Activated naive CD8-positive, alpha-beta T cell treated with anti-CD3 and anti-CD28 coated beads, Interleukin-2, amount 50 U/mL, for 24 hours (primary cell): ENCODE results near the gene TNFRSF1A.
"Not testable (repeated sequence)": the region's sequence is repeated elsewhere in the genome, so short reads cannot be mapped to it uniquely, and the experiment has no call there.

Experiments
- ATAC-seq: fragments of 150-1000 bp; cut with Tn5 transposase; one replicate; pipeline ENCODE4 v1.10.0; 2021
- DNase-seq: peaks from one replicate; pipeline ENCODE4 v3.0.0; 2021
- H3K27ac Mint-ChIP-seq: one replicate; pipeline ENCODE4 v1.8.0; 2021; ENCODE audit warnings: mild to moderate bottlenecking, mixed read lengths
- H3K27me3 Mint-ChIP-seq: one replicate; pipeline ENCODE4 v1.8.0; 2021; ENCODE audit warnings: mixed read lengths
- H3K36me3 Mint-ChIP-seq: one replicate; pipeline ENCODE4 v1.8.0; 2021; ENCODE audit warnings: low read depth, mixed read lengths
- H3K4me1 Mint-ChIP-seq: one replicate; pipeline ENCODE4 v1.8.0; 2021; ENCODE audit warnings: mixed read lengths
- H3K4me3 Mint-ChIP-seq: one replicate; pipeline ENCODE4 v1.8.0; 2021; ENCODE audit warnings: mild to moderate bottlenecking, moderate library complexity, mixed read lengths
- H3K9me3 Mint-ChIP-seq: one replicate; pipeline ENCODE4 v1.8.0; 2021; ENCODE audit warnings: mixed read lengths

TNFRSF1A gene

GRCh38 chr12:6340032-6340638 is 1.7 kb downstream of the TNFRSF1A start:
- DNase-seq (no peak), ATAC-seq (no peak)
- Mint-ChIP-seq H3K4me1 (peaks cover 27% of the 10 kb centered on the region), H3K27ac (no peak overlapping the region), H3K4me3 (no peak overlapping the region), H3K9me3 (no peaks in the 10 kb centered on the region), H3K27me3 (no peaks in the 10 kb centered on the region), H3K36me3 (peaks cover 3% of the 10 kb centered on the region)

DNA sequence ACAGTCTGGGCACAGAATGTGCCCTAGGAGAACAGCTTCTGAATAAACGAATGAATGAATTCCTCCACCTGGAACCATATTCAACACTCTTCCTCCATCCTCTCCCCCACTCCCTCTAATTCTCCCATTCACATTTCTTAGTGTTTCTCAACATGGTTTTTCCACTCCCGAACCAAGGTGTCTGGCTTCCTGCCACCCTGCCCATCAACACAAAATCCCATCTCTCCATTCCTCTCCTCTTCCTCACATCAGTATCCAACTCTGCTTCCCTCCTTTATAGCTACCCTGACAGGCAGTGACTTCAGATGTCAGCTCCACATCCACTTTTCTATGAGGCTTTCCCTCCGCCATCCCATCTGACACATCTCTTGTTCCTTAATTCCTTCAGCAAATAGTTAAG is 2.9 kb downstream of the TNFRSF1A start:
- H3K27ac Mint-ChIP-seq: no peak overlapping the region
- H3K4me3 Mint-ChIP-seq: no peak overlapping the region
- ATAC-seq (no peak), DNase-seq (no peak)
- H3K9me3 Mint-ChIP-seq: no peaks in the 10 kb centered on the region
- peaks cover 12% of the 10 kb centered on the region for H3K36me3 Mint-ChIP-seq
- no peaks in the 10 kb centered on the region for H3K27me3 Mint-ChIP-seq
- H3K4me1 Mint-ChIP-seq: peaks cover 21% of the 10 kb centered on the region

- H3K4me3 Mint-ChIP-seq, H3K9me3 Mint-ChIP-seq, H3K27ac Mint-ChIP-seq, DNase-seq, ATAC-seq, H3K27me3 Mint-ChIP-seq: not testable (repeated sequence)
- Mint-ChIP-seq H3K36me3 (peaks cover 16% of the 10 kb centered on the region), H3K4me1 (peaks cover 18% of the 10 kb centered on the region)
These were observed 3.3 kb downstream of the TNFRSF1A start for GRCh38 chr12:6338536-6338935.

DNA sequence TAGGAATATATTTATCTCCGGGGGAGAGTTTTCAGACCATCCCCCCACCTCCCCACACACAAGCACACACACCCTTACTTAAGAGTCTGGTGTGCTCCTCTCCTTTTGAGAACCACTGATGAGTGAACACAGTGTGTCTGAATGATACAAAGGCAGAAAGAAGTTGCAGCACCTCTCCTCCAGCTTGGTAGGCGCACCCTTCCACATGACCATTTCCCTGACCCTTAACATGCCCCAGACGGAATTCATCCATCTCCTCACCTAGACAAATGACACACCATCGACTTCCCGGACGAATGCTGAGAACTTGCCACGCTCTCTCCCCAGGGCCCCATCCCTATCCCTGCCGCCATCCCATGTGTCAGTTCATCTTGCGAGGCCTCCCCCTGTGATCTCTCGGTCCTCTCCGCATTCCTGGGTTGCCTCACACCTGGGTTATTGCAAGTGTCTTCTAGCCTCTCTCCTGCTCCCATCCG is 3.9 kb downstream of the TNFRSF1A start:
- ATAC-seq (no peak), DNase-seq (no peak)
- Mint-ChIP-seq H3K36me3 (peaks cover 20% of the 10 kb centered on the region), H3K27ac (no peak overlapping the region), H3K4me3 (no peak overlapping the region), H3K9me3 (no peaks in the 10 kb centered on the region), H3K27me3 (no peaks in the 10 kb centered on the region), H3K4me1 (peaks cover 13% of the 10 kb centered on the region)

GRCh38 chr12:6336889-6337853 is 4.7 kb downstream of the TNFRSF1A start:
- peak; percentile 59 for DNase-seq
- Mint-ChIP-seq H3K4me3 (no peak overlapping the region), H3K27ac (no peak overlapping the region), H3K27me3 (no peaks in the 10 kb centered on the region), H3K4me1 (peaks cover 4% of the 10 kb centered on the region), H3K36me3 (peaks cover 29% of the 10 kb centered on the region), H3K9me3 (no peaks in the 10 kb centered on the region)
- no peak for ATAC-seq

DNA sequence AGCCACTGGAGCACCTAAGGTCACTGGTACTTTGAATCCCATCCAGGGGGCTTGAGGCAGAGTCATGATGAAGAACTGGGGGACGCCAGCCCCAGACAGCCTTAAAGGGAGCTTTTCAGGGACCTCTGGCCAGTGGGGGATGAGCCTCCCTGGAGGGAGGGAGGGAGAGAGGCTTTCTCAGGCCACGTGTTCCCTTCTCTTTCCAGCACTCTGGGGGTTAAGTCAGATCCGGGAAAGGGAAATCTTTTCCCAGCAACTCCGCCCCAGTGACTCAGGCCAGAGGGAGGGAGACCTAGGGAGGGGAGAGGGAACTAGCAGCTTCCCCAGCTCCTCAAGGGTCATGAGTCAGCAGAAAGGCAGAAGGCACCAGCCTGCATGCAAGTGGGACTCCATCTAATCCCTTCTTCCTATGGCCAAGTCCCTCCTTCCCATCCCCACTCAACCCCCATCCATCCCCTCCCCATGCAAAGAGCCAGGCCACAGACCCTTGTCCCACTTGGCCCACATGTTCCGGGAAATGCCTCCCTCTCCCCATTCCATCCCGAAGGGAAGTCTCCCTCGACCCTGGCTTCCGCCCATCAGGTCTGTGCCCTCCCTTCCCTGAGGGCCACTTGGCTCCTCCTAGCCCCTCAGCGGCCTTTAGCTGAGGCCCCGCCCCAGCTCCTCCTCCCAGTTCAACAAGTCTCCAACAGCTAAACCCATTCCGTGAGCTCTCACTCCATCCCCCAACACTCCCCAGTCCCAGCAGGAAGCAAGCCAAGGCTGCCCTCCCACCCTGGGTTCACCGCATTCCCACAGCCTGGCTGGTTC is 5.6 kb downstream of the TNFRSF1A start:
- Mint-ChIP-seq H3K9me3 (no peaks in the 10 kb centered on the region), H3K27ac (no peak overlapping the region), H3K27me3 (no peaks in the 10 kb centered on the region), H3K4me3 (no peak overlapping the region), H3K4me1 (peaks cover 3% of the 10 kb centered on the region), H3K36me3 (peaks cover 33% of the 10 kb centered on the region)
- ATAC-seq (peak; percentile 34), DNase-seq (peak; percentile 77)

- peak; percentile 85 for ATAC-seq
- H3K9me3 Mint-ChIP-seq: no peaks in the 10 kb centered on the region
- H3K27me3 Mint-ChIP-seq: no peaks in the 10 kb centered on the region
- peaks cover 40% of the 10 kb centered on the region for H3K36me3 Mint-ChIP-seq
- peaks cover 8% of the 10 kb centered on the region for H3K4me1 Mint-ChIP-seq
- no peak overlapping the region for H3K4me3 Mint-ChIP-seq
- no peak overlapping the region for H3K27ac Mint-ChIP-seq
- peak; percentile 87 for DNase-seq
These were observed 6.3 kb downstream of the TNFRSF1A start for GRCh38 chr12:6335451-6336078.

GRCh38 chr12:6334940-6335450 is 6.9 kb downstream of the TNFRSF1A start:
- Mint-ChIP-seq H3K36me3 (peaks cover 46% of the 10 kb centered on the region), H3K9me3 (no peaks in the 10 kb centered on the region), H3K4me3 (no peak overlapping the region), H3K4me1 (peaks cover 12% of the 10 kb centered on the region), H3K27me3 (no peaks in the 10 kb centered on the region), H3K27ac (no peak overlapping the region)
- no peak for ATAC-seq
- no peak for DNase-seq

DNA sequence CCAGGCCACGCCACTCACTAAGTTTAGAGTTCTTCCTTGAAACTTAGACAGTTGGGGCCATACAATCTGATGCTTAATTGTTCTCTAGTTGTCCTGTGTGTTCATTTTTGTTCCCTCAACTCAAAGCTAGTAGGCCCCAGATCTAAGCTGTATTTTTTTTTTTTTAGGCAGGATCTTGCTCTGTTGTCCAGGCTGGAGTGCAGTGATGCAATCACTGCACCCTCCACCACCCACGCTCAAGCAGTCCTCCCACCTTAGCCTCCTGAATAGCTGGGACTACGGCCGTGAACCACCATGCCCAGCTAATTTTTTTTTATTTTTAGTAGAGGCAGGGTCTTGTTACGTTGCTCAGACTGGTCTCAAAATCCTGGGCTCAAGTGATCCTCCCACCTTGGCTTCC is 7.5 kb downstream of the TNFRSF1A start:
- H3K4me1 Mint-ChIP-seq: peaks cover 16% of the 10 kb centered on the region
- H3K27ac Mint-ChIP-seq: peak overlapping the region; percentile 82
- no peak overlapping the region for H3K4me3 Mint-ChIP-seq
- H3K36me3 Mint-ChIP-seq: peaks cover 46% of the 10 kb centered on the region
- DNase-seq: no peak
- no peaks in the 10 kb centered on the region for H3K9me3 Mint-ChIP-seq
- ATAC-seq: no peak
- no peaks in the 10 kb centered on the region for H3K27me3 Mint-ChIP-seq

DNA sequence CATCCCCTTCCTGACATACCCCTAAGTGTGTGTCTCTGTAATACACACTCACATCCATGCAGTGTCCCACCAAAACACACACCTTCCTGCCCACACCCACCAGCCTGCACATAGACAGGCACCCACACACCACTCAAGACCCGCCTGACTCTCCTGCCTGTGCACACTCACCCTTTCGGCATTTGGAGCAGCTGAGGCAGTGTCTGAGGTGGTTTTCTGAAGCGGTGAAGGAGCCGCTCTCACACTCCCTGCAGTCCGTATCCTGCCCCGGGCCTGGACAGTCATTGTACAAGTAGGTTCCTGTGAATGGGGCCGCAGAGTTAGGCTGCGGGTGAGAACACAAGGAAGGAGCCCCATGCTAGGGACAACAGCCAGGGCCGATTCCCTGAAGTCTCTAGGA is 8.3 kb downstream of the TNFRSF1A start:
- Mint-ChIP-seq H3K27ac (peak overlapping the region; percentile 82), H3K36me3 (peaks cover 46% of the 10 kb centered on the region), H3K9me3 (no peaks in the 10 kb centered on the region), H3K4me3 (peak overlapping the region; percentile 52), H3K4me1 (peaks cover 16% of the 10 kb centered on the region), H3K27me3 (no peaks in the 10 kb centered on the region)
- DNase-seq (peak; percentile 55), ATAC-seq (peak; percentile 39)

DNA sequence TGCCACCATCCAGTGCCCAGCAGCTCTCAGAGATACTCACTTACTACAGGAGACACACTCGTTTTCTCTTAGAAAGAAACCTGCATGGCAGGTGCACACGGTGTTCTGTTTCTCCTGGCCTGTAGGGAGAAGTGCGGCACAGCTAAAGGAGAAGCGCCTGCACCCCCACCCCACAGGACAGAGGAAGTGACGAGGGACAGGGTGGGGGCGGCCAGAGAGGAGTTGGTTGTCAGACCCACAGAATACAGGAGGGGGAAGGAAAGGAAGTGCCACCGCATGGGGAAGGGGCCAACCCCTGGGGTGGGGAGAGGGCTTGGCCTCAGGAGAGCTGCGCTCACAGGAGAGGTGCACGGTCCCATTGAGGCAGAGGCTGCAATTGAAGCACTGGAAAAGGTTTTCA is 8.8 kb downstream of the TNFRSF1A start:
- Mint-ChIP-seq H3K27ac (peak overlapping the region; percentile 78), H3K9me3 (no peaks in the 10 kb centered on the region), H3K4me1 (peaks cover 17% of the 10 kb centered on the region), H3K27me3 (no peaks in the 10 kb centered on the region), H3K4me3 (peak overlapping the region; percentile 52), H3K36me3 (peaks cover 46% of the 10 kb centered on the region)
- DNase-seq (peak; percentile 35), ATAC-seq (no peak)

DNA sequence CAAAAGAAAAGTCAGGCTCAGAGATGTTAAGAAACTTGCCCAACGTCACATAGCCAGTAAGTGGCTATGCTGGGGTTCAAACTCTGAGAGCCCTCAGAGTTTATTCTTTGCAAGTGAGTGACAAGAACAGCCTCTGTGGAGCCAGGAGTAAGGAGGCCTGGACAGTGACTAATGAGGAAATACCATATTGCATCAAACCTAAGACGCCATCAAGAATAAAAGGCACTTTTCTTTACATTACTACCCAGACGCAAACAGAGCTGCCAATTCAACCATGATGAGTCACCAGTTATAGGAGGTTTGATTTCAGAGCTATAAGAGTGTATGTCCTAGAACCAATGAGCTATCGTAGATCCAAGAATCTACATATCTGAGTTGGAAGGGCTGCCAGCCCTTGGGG is 9.4 kb downstream of the TNFRSF1A start:
- Mint-ChIP-seq H3K4me1 (peaks cover 19% of the 10 kb centered on the region), H3K36me3 (peaks cover 46% of the 10 kb centered on the region), H3K9me3 (no peaks in the 10 kb centered on the region), H3K27ac (peak overlapping the region; percentile 78), H3K27me3 (no peaks in the 10 kb centered on the region), H3K4me3 (no peak overlapping the region)
- no peak for DNase-seq
- no peak for ATAC-seq

DNA sequence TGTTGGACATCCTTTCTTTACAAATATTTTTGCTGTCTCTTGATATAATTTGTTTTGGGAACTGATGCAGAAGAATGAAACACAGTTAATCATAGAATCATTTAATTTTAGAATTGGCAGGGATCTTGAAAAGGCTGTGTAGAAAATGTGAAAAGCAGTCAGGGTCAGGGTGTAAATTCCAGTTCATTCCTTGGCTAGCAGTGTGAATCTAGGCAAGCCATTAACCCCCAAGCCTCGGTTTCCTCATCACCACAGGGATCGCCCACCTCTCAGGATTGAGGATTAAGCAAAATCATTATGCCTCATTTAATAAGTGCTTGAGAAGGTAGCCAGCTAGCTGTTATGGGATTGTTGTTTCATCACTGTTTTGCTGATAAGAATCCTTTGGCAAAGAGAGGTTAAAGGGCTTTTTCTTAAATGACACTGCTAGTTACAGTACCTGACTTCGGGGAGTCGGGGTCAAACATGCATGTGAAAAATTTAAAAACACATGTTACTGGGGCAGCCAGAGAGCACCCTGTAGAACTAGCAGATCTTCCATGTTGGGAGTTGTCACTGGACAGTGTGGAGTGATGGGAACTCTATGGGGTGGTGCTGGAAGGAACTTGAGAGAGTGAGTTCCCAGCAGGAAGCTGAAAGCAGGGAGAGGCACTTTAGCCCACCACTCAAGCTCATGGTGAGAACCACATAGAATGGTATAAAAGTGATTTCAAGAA is 10.7 kb downstream of the TNFRSF1A start:
- Mint-ChIP-seq H3K36me3 (peaks cover 46% of the 10 kb centered on the region), H3K9me3 (no peaks in the 10 kb centered on the region), H3K27me3 (no peaks in the 10 kb centered on the region), H3K27ac (peak overlapping the region; percentile 81), H3K4me1 (peaks cover 28% of the 10 kb centered on the region), H3K4me3 (no peak overlapping the region)
- ATAC-seq (no peak), DNase-seq (no peak)
